Calu3 (cell line): Measurements from ENCODE around the gene FTH1. TPM values are rescaled to one million over a fixed set of nuclear protein-coding genes. Genes with fewer than 3 reads are reported as not detected.

Source experiments
- BruUV-seq: library from RNA; stranded (reverse); fragments of 400-500 nt; replicated peaks from 2 replicates; lab custom pipeline; 2021; lab: Mats Ljungman, UMichigan
- CTCF ChIA-PET: fragments of 300-600 bp; sonication (Branson Sonifier 250); formaldehyde crosslinking; loops from one replicate; lab custom pipeline; 2022; ENCODE audit warnings: antibody characterized with exemption; lab: Charles Lee
- DNase-seq: peaks from one replicate; pipeline ENCODE4 v3.0.0; 2022
- H3K27ac Mint-ChIP-seq: one replicate; pipeline ENCODE4 v1.8.0; 2022; ENCODE audit warnings: mixed read lengths; ENCODE audit not compliant: unreplicated experiment
- H3K27me3 Mint-ChIP-seq: one replicate; pipeline ENCODE4 v1.8.0; 2022; ENCODE audit warnings: mixed read lengths; ENCODE audit not compliant: unreplicated experiment
- H3K36me3 Mint-ChIP-seq: one replicate; pipeline ENCODE4 v1.8.0; 2022; ENCODE audit warnings: mild to moderate bottlenecking, moderate library complexity, mixed read lengths; ENCODE audit not compliant: insufficient read depth, unreplicated experiment
- H3K4me1 Mint-ChIP-seq: one replicate; pipeline ENCODE4 v1.8.0; 2022; ENCODE audit warnings: mild to moderate bottlenecking, low read depth, mixed read lengths; ENCODE audit not compliant: unreplicated experiment
- H3K4me3 Mint-ChIP-seq: one replicate; pipeline ENCODE4 v1.8.0; 2022; ENCODE audit warnings: mild to moderate bottlenecking, low read depth, moderate library complexity, mixed read lengths; ENCODE audit not compliant: unreplicated experiment
- H3K9me3 Mint-ChIP-seq: one replicate; pipeline ENCODE4 v1.8.0; 2022; ENCODE audit warnings: low read depth, mixed read lengths; ENCODE audit not compliant: unreplicated experiment
- intact Hi-C: fragments of 100-400 bp; cut with micrococcal nuclease; formaldehyde crosslinking; loops from one replicate; pipeline ENCODE4 v1.10.0; 2022; ENCODE audit not compliant: unreplicated experiment
- total RNA-seq: library from RNA; stranded (reverse); gene quantifications from 2 replicates; pipeline ENCODE4 v1.2.3, GENCODE V29; 2022
- TF ChIP-seq, protein P1 (sequence below): fragments of 200-600 bp; IDR thresholded peaks from one replicate; pipeline ENCODE4 v1.8.0; 2022; ENCODE audit warnings: antibody characterized with exemption; ENCODE audit not compliant: unreplicated experiment

Gene FTH1
- total RNA-seq, 1 experiment from 2014 or later, result 1,555 TPM

DNA sequence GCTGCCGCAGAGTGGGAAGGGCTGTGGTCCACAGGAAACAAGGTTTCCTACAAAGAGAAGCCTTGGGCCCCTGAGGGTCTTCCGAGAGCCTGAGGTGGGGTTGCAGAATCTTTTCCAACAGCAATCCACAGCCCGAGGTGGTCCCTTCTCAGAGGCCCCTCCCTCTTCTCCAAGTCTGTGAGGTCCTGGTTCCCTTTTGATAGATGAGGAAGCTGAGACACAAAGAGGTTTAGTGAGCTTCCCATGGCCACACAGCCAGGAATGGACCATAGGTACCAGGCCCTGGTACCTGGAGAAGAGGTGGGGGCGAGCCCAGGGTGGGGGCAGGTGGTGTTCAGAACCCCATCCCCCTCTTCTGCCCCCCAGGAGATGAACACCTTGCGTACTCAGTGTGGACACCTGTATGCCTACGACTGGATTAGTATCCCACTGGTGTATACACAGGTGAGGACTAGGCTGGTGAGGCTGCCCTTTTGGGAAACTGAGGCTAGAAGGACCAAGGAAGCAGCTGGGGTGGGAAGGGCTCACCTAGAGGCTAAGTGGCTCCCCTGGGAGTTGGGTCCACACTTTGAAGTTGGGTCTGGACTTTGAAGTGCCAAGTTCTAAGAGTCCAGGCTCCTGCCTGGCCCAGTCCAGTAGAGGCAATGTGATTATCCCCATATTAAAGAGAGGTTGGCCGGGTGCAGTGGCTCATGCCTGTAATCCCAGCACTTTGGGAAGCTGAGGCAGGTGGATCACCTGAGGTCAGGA lies 10.2 kb downstream of the FTH1 start:
- H3K9me3 Mint-ChIP-seq, result no peaks in the 10 kb centered on the region
- peaks cover 24% of the 10 kb centered on the region for H3K36me3 Mint-ChIP-seq
- CTCF ChIA-PET, result interaction anchor here (0.6 kb wide), 1 partner anchor 11 kb away, joined by 3 read pairs; no protein-coding TSS in a partner anchor
- H3K27ac Mint-ChIP-seq, result no peak overlapping the region
- DNase-seq, result no peak
- no TSS peak for BruUV-seq
- peaks cover 25% of the 10 kb centered on the region for H3K4me1 Mint-ChIP-seq
- intact Hi-C loops, result no loop called here
- H3K4me3 Mint-ChIP-seq, result no peak overlapping the region
- H3K27me3 Mint-ChIP-seq, result no peaks in the 10 kb centered on the region
- TF ChIP-seq, protein P1, sequence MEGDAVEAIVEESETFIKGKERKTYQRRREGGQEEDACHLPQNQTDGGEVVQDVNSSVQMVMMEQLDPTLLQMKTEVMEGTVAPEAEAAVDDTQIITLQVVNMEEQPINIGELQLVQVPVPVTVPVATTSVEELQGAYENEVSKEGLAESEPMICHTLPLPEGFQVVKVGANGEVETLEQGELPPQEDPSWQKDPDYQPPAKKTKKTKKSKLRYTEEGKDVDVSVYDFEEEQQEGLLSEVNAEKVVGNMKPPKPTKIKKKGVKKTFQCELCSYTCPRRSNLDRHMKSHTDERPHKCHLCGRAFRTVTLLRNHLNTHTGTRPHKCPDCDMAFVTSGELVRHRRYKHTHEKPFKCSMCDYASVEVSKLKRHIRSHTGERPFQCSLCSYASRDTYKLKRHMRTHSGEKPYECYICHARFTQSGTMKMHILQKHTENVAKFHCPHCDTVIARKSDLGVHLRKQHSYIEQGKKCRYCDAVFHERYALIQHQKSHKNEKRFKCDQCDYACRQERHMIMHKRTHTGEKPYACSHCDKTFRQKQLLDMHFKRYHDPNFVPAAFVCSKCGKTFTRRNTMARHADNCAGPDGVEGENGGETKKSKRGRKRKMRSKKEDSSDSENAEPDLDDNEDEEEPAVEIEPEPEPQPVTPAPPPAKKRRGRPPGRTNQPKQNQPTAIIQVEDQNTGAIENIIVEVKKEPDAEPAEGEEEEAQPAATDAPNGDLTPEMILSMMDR, result no peak

DNA sequence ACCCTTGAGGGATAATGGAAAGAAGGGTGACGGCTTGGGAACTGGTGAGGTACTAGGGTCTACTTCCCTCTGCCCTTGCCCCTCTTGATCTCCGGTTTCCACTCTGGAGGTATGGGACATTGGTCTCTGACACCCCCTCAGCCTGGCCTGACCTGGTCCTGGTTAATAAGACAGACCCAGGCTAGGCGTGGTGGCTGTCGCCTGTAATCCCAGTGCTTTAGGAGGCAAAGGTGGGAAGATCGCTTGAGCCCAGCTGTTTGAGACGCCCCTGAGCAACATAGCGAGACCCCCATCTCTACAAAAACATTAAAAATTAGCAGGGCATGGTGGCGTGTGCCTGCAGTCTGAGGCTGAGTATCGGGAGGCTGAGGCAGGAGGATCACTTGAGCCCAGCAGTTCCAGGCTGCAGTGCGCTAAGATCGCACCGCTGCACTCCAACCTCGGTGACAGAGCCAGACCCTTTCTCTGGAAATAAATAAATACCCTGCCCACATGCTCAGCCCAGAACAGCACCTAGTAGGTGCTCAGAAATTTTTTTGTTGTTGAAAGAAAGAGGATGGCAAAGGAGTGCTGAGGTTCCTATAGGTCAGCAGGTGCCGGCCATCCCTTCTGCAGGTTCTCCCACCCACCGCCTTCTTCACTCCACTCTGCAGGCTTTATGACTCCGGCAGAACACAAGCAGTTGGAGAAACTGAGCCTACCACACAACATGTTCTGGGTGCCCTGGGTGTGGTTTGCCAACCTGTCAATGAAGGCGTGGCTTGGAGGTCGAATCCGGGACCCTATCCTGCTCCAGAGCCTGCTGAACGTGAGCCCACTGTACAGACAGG lies 11.0 kb downstream of the FTH1 start:
- H3K27me3 Mint-ChIP-seq, result no peaks in the 10 kb centered on the region
- H3K4me3 Mint-ChIP-seq, result no peak overlapping the region
- H3K36me3 Mint-ChIP-seq, result peaks cover 16% of the 10 kb centered on the region
- H3K9me3 Mint-ChIP-seq, result no peaks in the 10 kb centered on the region
- TF ChIP-seq, protein P1, result no peak
- BruUV-seq, result no TSS peak
- H3K4me1 Mint-ChIP-seq, result peaks cover 17% of the 10 kb centered on the region
- no peak for DNase-seq
- intact Hi-C loops, result no loop called here
- CTCF ChIA-PET, result no interaction called here
- no peak overlapping the region for H3K27ac Mint-ChIP-seq

DNA sequence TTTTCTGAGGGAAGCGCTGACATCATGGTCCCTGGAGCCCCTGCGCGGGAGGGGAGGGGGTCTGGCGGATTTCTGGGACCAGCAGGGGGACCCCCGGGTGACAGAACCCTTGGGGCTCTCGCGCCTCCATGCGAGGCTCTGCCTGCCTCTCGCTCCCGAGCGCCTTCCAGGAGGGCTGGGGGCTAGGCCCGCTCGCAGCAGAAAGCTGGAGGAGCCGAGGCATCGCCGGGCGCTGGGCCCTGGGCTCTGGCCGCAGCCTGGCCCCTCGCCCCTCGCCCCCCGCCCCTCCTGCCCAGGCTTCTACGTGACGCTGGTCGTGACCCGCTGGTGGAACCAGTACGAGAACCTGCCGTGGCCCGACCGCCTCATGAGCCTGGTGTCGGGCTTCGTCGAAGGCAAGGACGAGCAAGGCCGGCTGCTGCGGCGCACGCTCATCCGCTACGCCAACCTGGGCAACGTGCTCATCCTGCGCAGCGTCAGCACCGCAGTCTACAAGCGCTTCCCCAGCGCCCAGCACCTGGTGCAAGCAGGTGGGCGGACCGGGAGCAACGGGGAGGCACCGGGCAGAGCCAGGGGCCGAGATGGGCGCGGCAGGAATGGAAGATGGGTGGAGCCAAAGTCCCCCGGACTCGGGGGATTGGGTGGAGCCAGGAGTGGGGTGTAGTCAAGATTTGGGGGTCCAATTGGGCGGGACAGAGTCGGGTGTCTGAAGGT lies 11.9 kb downstream of the FTH1 start:
- intact Hi-C loops, result no loop called here
- Mint-ChIP-seq H3K9me3 (no peaks in the 10 kb centered on the region), H3K27ac (no peak overlapping the region), H3K36me3 (peaks cover 10% of the 10 kb centered on the region), H3K4me1 (peaks cover 14% of the 10 kb centered on the region), H3K27me3 (no peaks in the 10 kb centered on the region), H3K4me3 (no peak overlapping the region)
- BruUV-seq, result no TSS peak
- DNase-seq, result no peak
- TF ChIP-seq, protein P1, result no peak
- CTCF ChIA-PET, result interaction anchor here (0.6 kb wide), 1 partner anchor 56 kb away, joined by 4 read pairs; no protein-coding TSS in a partner anchor

DNA sequence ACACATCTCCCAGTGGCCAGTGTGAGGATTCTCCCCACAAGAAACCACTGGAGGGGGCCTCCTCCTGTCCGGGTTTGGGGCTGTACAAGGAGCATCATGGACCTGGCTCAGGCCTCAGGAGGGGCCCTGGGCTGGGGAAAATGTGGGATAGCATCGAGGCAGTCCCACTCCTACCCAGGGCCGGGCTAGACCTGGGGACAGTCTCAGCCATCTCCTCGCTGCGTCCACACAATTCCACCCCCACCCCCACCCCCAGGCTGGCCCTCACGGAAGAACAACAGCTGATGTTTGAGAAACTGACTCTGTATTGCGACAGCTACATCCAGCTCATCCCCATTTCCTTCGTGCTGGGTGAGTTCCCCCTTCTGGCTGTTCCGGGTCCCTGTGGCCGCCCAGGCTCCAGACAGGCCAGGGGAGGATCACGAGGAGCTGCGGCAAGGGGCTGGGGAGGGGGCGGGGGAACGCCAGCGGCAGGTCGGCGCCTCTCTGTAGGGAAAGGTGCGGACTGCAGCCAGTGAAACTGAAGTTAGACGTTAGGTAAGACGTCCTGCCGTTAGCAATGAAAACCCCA lies 12.5 kb downstream of the FTH1 start:
- intact Hi-C loops, result no loop called here
- no peak overlapping the region for H3K27ac Mint-ChIP-seq
- peaks cover 14% of the 10 kb centered on the region for H3K4me1 Mint-ChIP-seq
- H3K27me3 Mint-ChIP-seq, result no peaks in the 10 kb centered on the region
- H3K9me3 Mint-ChIP-seq, result no peaks in the 10 kb centered on the region
- no peak overlapping the region for H3K4me3 Mint-ChIP-seq
- peaks cover 7% of the 10 kb centered on the region for H3K36me3 Mint-ChIP-seq
- CTCF ChIA-PET, result interaction anchor here (0.6 to 0.7 kb wide), 4 partner anchors 11 to 157 kb away, joined by 3 to 4 read pairs (median 4); no protein-coding TSS in a partner anchor
- BruUV-seq, result no TSS peak
- no peak for DNase-seq
- TF ChIP-seq, protein P1, result no peak
